K562 (cell line): ENCODE results near the gene GABARAPL2. TPM values are rescaled to one million over a fixed set of nuclear protein-coding genes. Genes with fewer than 3 reads are reported as not detected.
A peak's percentile ranks its signal among the peaks of the same experiment; 100 is the strongest.

ENCODE experiments used
- ATF7 ChIP-seq: fragments of 450-650 bp; IDR thresholded peaks from 2 replicates; pipeline ENCODE4 v1.7.1; 2014; ENCODE audit warnings: mild to moderate bottlenecking, moderate library complexity
- CTBP1 ChIP-seq: fragments of 450-650 bp; IDR thresholded peaks from 2 replicates; pipeline ENCODE4 v1.6.1; 2016; ENCODE audit warnings: borderline replicate concordance
- FOXK2 ChIP-seq, 2 experiments: fragments of 450-650 bp; IDR thresholded peaks in 1 of 2; conservative IDR thresholded peaks in 1 of 2; 2 replicates each; pipeline ENCODE4 v1.6.1; 2016; ENCODE audit warnings: low read depth in 2 of 2, mild to moderate bottlenecking in 1 of 2
- GTF2F1 ChIP-seq: IDR thresholded peaks from 2 replicates; pipeline ENCODE4 v1.6.1; 2011; ENCODE audit warnings: low read depth, low read length, improper control_type of control experiment
- HDAC3 ChIP-seq: fragments of 450-650 bp; IDR thresholded peaks from 2 replicates; pipeline ENCODE4 v1.6.1; 2018; ENCODE audit warnings: borderline replicate concordance, mild to moderate bottlenecking, moderate library complexity; ENCODE audit not compliant: partially characterized antibody
- PHB ChIP-seq: fragments of 250-450 bp; sonication (Bioruptor Pico); IDR thresholded peaks from 2 replicates; pipeline ENCODE4 v1.5.0; 2021
- POLR2AphosphoS5 ChIP-seq: IDR thresholded peaks from 2 replicates; pipeline ENCODE4 v1.6.1; 2011; ENCODE audit warnings: mild to moderate bottlenecking, low read depth, low read length, moderate library complexity; ENCODE audit not compliant: control insufficient read depth, insufficient read depth
- POLR2B ChIP-seq: fragments of 450-650 bp; IDR thresholded peaks from 2 replicates; pipeline ENCODE4 v1.6.1; 2018; ENCODE audit warnings: low read depth; ENCODE audit not compliant: partially characterized antibody
- SP1 ChIP-seq: sonication (generic); formaldehyde crosslinking; IDR thresholded peaks from 2 replicates; pipeline ENCODE4 v1.8.1; 2022; ENCODE audit warnings: mild to moderate bottlenecking, missing genetic modification reagents
- ZNF12 ChIP-seq: sonication (generic); formaldehyde crosslinking; IDR thresholded peaks from 2 replicates; pipeline ENCODE4 v1.4.0; 2020; ENCODE audit warnings: mild to moderate bottlenecking, missing genetic modification reagents
- ZNF644 ChIP-seq: fragments of 200-800 bp; sonication (Bioruptor generic); IDR thresholded peaks from 2 replicates; pipeline ENCODE4 v1.6.1; 2016; ENCODE audit warnings: low read depth, missing genetic modification characterization, missing compliant biosample characterization
- polyA plus RNA-seq, 8 experiments: library from polyadenylated mRNA; depleted of rRNA in 4 of 8; stranded (reverse) in 5 of 8; unstranded in 3 of 8; fragments of >200 nt; fragmentation: Nextera tagmentation in 2 of 8; fragmentation: Illumina TruSeq in 1 of 8; extraction: Ambion mirVana in 2 of 8; extraction: Trizol in 1 of 8; gene quantifications; 2 replicates each; pipeline versions ENCODE4 v1.2.1 to v1.2.3, GENCODE V29; 2011 to 2014; ENCODE audit warnings: inconsistent platforms in 1 of 8, missing spikeins in 1 of 8
- total RNA-seq, 7 experiments: library from RNA; depleted of rRNA in 6 of 7; stranded (reverse); fragments of >200 nt in 6 of 7; fragmentation: Illumina TruSeq in 2 of 7; extraction: Trizol in 2 of 7; gene quantifications; 2 replicates each; pipeline versions ENCODE4 v1.2.1 to v1.2.3, GENCODE V29; 2011 to 2021; ENCODE audit warnings: low replicate concordance in 1 of 7
- TF ChIP-seq, protein P1 (sequence below): fragments of 200-800 bp; sonication (Bioruptor generic); IDR thresholded peaks from 2 replicates; pipeline ENCODE4 v1.6.1; 2017; ENCODE audit warnings: missing genetic modification characterization, missing compliant biosample characterization

GABARAPL2 gene
- total and polyA plus RNA-seq, 9 of the 15 experiments (the other 6 are each of a cell fraction or from before 2014, with no cell fraction given), result 42.1 to 288 (median 91.8) TPM

DNA sequence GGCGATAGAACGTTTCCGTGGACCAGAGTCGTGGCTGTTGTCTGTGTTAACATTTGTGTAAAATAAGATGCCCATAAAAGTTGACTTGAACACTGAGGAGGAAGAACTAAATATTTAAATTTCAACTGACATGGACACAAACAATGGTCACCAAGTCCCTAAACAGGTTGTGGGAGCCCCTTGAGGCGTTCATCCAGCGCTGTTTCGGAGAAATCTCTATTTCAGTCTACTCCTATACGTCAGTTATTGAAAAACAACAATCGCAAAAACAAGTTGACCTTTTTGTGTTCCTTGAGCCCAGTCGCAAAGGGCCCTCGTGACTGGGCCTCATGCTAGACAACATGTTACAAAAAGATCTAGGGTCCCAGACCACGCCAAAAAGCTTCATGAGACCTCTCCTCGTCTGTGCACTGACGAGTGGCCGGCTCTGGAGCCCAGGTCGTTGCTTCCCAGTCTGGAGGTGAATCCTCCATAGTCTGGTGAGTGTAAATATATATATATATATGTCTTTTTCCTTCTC lies 9.7 kb upstream of the GABARAPL2 start (continued):
- peak in 1 of 2 experiments; percentile 81; a peak in 2 of 4 replicates for TF ChIP-seq FOXK2 (conservative IDR thresholded peaks at IDR 0.05 in 1 of 2, IDR thresholded peaks at IDR 0.05 in 1 of 2; ENCODE audit: low read depth in 2 of 2)
- TF ChIP-seq ATF7, result 0 out of 2 replicates have a peak, but pooled peaks have one; percentile 6
- 0 out of 2 replicates have a peak, but pooled peaks have one; percentile 14 for TF ChIP-seq SP1 (CRISPR knock-in tag)
- no peak for TF ChIP-seq GTF2F1
- 0 out of 2 replicates have a peak, but pooled peaks have one; percentile 4 for TF ChIP-seq POLR2AphosphoS5
- TF ChIP-seq PHB (CRISPR knock-in tag), result no peak
- peak; percentile 0; the same call in 1 of the 2 replicates for TF ChIP-seq CTBP1
- no peak for TF ChIP-seq ZNF644 (tag)
- peak; percentile 15 for TF ChIP-seq POLR2B
- peak; percentile 47 for TF ChIP-seq HDAC3
- TF ChIP-seq ZNF12 (CRISPR knock-in tag), result no peak
- TF ChIP-seq, protein P1, sequence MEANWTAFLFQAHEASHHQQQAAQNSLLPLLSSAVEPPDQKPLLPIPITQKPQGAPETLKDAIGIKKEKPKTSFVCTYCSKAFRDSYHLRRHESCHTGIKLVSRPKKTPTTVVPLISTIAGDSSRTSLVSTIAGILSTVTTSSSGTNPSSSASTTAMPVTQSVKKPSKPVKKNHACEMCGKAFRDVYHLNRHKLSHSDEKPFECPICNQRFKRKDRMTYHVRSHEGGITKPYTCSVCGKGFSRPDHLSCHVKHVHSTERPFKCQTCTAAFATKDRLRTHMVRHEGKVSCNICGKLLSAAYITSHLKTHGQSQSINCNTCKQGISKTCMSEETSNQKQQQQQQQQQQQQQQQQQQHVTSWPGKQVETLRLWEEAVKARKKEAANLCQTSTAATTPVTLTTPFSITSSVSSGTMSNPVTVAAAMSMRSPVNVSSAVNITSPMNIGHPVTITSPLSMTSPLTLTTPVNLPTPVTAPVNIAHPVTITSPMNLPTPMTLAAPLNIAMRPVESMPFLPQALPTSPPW (CRISPR knock-in tag), result peak; percentile 42; the same call in 1 of the 2 replicates
- TF ChIP-seq, all 486 proteins: peak for 13
